GM15510 (cell line): ENCODE results near the gene SMPD2.

Experiments used
- POLR2A ChIP-seq: IDR thresholded peaks from 3 replicates; pipeline ENCODE4 v1.6.1; 2011; ENCODE audit warnings: borderline replicate concordance; ENCODE audit not compliant: insufficient read length; ENCODE audit errors: extremely low read depth

SMPD2 gene

GRCh38 chr6:109469591-109470189 is 29.2 kb downstream of the SMPD2 start:
- no peak for TF ChIP-seq POLR2A

- no peak for TF ChIP-seq POLR2A
Observed at GRCh38 chr6:109471105-109471810, 30.7 kb downstream of the SMPD2 start.

- TF ChIP-seq POLR2A, result no peak
Observed at GRCh38 chr6:109472132-109472995, 31.8 kb downstream of the SMPD2 start.

- no peak for TF ChIP-seq POLR2A
Observed at GRCh38 chr6:109473120-109473519, 32.6 kb downstream of the SMPD2 start.

GRCh38 chr6:109474995-109475394 is 34.5 kb downstream of the SMPD2 start:
- TF ChIP-seq POLR2A, result no peak

- TF ChIP-seq POLR2A, result no peak
Observed at GRCh38 chr6:109475625-109476024, 35.1 kb downstream of the SMPD2 start.

GRCh38 chr6:109477184-109477583 is 36.7 kb downstream of the SMPD2 start:
- no peak for TF ChIP-seq POLR2A

GRCh38 chr6:109477725-109478124 is 37.2 kb downstream of the SMPD2 start:
- TF ChIP-seq POLR2A, result no peak

GRCh38 chr6:109478222-109478805 is 37.8 kb downstream of the SMPD2 start:
- no peak for TF ChIP-seq POLR2A

GRCh38 chr6:109478841-109479624 is 38.5 kb downstream of the SMPD2 start:
- no peak for TF ChIP-seq POLR2A

- TF ChIP-seq POLR2A, result no peak
Observed at GRCh38 chr6:109480993-109481480, 40.5 kb downstream of the SMPD2 start.

GRCh38 chr6:109482905-109483734 is 42.6 kb downstream of the SMPD2 start, which contains the start of gene ZBTB24:
ZBTB24 (minus strand) TSS chr6:109483219; CDS start chr6:109482026, 1,193 bp downstream.
- TF ChIP-seq POLR2A, result peak; percentile 81

- no peak for TF ChIP-seq POLR2A
Observed at GRCh38 chr6:109483735-109484057, 43.2 kb downstream of the SMPD2 start.

GRCh38 chr6:109484122-109484521 is 43.6 kb downstream of the SMPD2 start:
- no peak for TF ChIP-seq POLR2A

GRCh38 chr6:109485266-109485935 is 44.9 kb downstream of the SMPD2 start:
- no peak for TF ChIP-seq POLR2A
